GM12875 (cell line): ENCODE results near the gene PLGRKT.

Source experiments
- H3K4me3 ChIP-seq: one replicate; pipeline ENCODE4 v1.5.1; 2011; ENCODE audit warnings: low read depth, low read length, control low read depth
- CTCF ChIP-seq: IDR thresholded peaks from 2 replicates; pipeline ENCODE4 v1.5.1; 2011; ENCODE audit warnings: low read depth, mild to moderate bottlenecking, control low read depth, inconsistent platforms, low read length, moderate library complexity, borderline replicate concordance; ENCODE audit not compliant: insufficient read depth

The PLGRKT gene

GRCh38 chr9:5364294-5365024 lies 73.3 kb downstream of the PLGRKT start:
- no peak for TF ChIP-seq CTCF
- H3K4me3 ChIP-seq, result no peak overlapping the region

DNA sequence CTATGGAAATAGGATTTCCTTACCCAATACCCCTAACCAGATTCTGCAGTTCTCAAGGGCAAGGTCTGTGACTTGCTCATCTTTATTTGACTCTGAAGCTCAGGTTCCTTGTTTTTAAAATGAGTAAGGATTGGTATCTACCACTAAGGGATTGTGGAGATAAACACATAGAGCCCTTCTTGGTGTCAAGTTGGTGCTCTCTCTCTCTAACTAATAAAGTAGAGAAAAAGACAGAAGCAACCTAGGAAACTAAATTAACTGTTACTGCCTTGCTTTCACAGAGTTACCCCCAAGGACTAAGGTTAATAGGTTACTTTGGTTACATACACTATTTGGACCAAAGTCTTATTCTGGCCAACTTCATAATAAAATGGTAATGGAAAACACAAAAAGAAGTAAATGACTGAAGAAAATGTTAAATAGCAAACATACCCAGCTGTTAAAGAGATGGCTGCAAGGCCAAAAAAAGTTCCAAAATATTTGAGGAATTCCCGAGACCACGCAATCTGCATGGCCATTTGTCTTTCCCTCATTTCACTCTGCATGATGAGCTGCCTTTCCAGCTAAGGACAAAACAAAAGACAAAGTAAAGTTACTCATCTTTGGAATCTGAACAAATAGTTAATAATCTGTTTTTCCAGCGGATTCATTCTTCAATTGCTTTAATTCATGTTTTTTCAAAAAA lies 76.3 kb downstream of the PLGRKT start:
- no peak overlapping the region for H3K4me3 ChIP-seq
- TF ChIP-seq CTCF, result no peak

- no peak overlapping the region for H3K4me3 ChIP-seq
These were observed 77.4 kb downstream of the PLGRKT start for GRCh38 chr9:5360341-5360740.

GRCh38 chr9:5357431-5358105 lies 80.2 kb downstream of the PLGRKT start:
- TF ChIP-seq CTCF, result no peak
- H3K4me3 ChIP-seq, result no peak overlapping the region

More at GRCh38 chr9:5360341-5360740, 77.4 kb downstream of the PLGRKT start:
- no peak for TF ChIP-seq CTCF

DNA sequence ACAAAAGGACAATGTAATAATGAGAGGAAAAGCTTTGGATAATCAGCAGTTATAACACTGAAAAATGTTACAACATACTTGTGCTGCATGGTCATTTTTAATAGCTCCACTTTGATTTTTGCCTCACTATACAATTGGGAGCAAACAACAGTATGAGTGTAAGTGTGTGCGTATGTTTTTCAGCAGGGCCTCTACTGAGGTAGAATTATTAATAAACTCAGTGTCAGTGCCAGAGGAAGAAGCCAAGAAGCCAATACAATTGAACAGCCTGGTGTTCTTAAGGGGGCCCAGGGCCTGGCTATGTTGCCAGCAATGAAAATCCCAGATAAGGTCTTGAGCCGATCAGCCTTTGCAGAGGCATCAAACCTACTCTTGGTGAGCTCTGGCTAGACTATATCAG lies 81.9 kb downstream of the PLGRKT start:
- TF ChIP-seq CTCF, result no peak
- no peak overlapping the region for H3K4me3 ChIP-seq

GRCh38 chr9:5355226-5355625 lies 82.5 kb downstream of the PLGRKT start:
- no peak for TF ChIP-seq CTCF

More at GRCh38 chr9:5355226-5355625, 82.5 kb downstream of the PLGRKT start:
- no peak overlapping the region for H3K4me3 ChIP-seq
